Left lung (tissue), 10 donors: ENCODE results near the gene GMPPA. TPM values are rescaled to one million over a fixed set of nuclear protein-coding genes. Genes with fewer than 3 reads are reported as not detected.

Source experiments
- ATAC-seq: fragments of 200-7000 bp; cut with Tn5 transposase; one replicate; pipeline ENCODE4 v1.9.1; 2020; ENCODE audit warnings: moderate library complexity
- DNase-seq, 4 donors: peaks; one replicate each; pipeline ENCODE4 v3.0.0-alpha.2; 2013 to 2020
- H3K27ac ChIP-seq, 2 donors: fragments of 200-600 bp; sonication (generic) in 1 of 2; one replicate each; pipeline versions ENCODE4 v1.5.0 to v1.8.0; 2020 to 2021
- H3K27me3 ChIP-seq, 2 donors: fragments of 200-600 bp; sonication (generic) in 1 of 2; one replicate each; pipeline versions ENCODE4 v1.5.0 to v1.8.0; 2020 to 2021
- H3K36me3 ChIP-seq, 2 donors: fragments of 200-600 bp; sonication (generic) in 1 of 2; one replicate each; pipeline versions ENCODE4 v1.5.0 to v1.8.0; 2020 to 2021
- H3K4me1 ChIP-seq, 2 donors: fragments of 200-600 bp; one replicate each; pipeline ENCODE4 v1.8.0; 2021
- H3K4me3 ChIP-seq, 2 donors: fragments of 200-600 bp; sonication (generic) in 1 of 2; one replicate each; pipeline versions ENCODE4 v1.5.0 to v1.8.0; 2020 to 2021; ENCODE audit warnings: mild to moderate bottlenecking in 1 of 2
- H3K9me3 ChIP-seq, 2 donors: fragments of 200-600 bp; sonication (generic) in 1 of 2; one replicate each; pipeline versions ENCODE4 v1.5.0 to v1.8.0; 2020 to 2021
- CTCF ChIP-seq, 2 donors: fragments of 200-600 bp; sonication (generic) in 1 of 2; IDR thresholded peaks; one replicate each; pipeline versions ENCODE4 v1.5.0 to v1.8.0; 2021; ENCODE audit warnings: antibody characterized with exemption in 2 of 2
- intact Hi-C, 2 donors: fragments of 100-400 bp; cut with DNase I; formaldehyde crosslinking; loops; one replicate each; pipeline versions ENCODE4 v1.11.2 to v1.14.2; 2022
- polyA plus RNA-seq, 6 donors: library from polyadenylated mRNA; unstranded; fragments of 120-200 nt; gene quantifications; one replicate each; pipeline ENCODE4 v1.2.1, GENCODE V29; 2013; ENCODE audit not compliant: insufficient read length in 6 of 6
- total RNA-seq, 2 donors: library from RNA; stranded (reverse); fragmentation: NEBNext Ultra II Directional; extraction: Animal tissue kit (Norgen Biotek cat#: 25700); gene quantifications; one replicate each; pipeline ENCODE4 v1.2.1, GENCODE V29; 2021
- donor health status: DM: no; HTN: yes; CAD: no.
- donor health status: DM: no; HTN: no; CAD: no.

The GMPPA gene
- total and polyA plus RNA-seq, 8 donors = 20.6 to 50.1 (median 25.4) TPM

- H3K36me3 ChIP-seq = peaks cover 0 to 64% of the 10 kb centered on the region in 2 donors
- H3K4me3 ChIP-seq = no peak overlapping the region
- no peak for ATAC-seq
- peaks cover 0 to 2% of the 10 kb centered on the region in 2 donors for H3K27me3 ChIP-seq
- H3K27ac ChIP-seq = no peak overlapping the region
- intact Hi-C loops = no loop called here
- no peaks in the 10 kb centered on the region for H3K9me3 ChIP-seq
- no peak for TF ChIP-seq CTCF (IDR thresholded peaks at IDR 0.05)
- peaks cover 2 to 18% of the 10 kb centered on the region in 2 donors for H3K4me1 ChIP-seq
- no peak for DNase-seq
Measured at GRCh38 chr2:219502618-219503017, 3.9 kb downstream of the GMPPA start.

GRCh38 chr2:219505585-219505984, 6.9 kb downstream of the GMPPA start:
- peak in 1 of 4 donors; percentile 57 for DNase-seq
- TF ChIP-seq CTCF (IDR thresholded peaks at IDR 0.05) = no peak
- H3K27ac ChIP-seq = no peak overlapping the region
- intact Hi-C loops = no loop called here
- H3K9me3 ChIP-seq = no peaks in the 10 kb centered on the region
- peaks cover 0 to 70% of the 10 kb centered on the region in 2 donors for H3K36me3 ChIP-seq
- ATAC-seq = no peak
- H3K4me1 ChIP-seq = peaks cover 0 to 11% of the 10 kb centered on the region in 2 donors
- H3K4me3 ChIP-seq = no peak overlapping the region
- H3K27me3 ChIP-seq = peaks cover 4 to 28% of the 10 kb centered on the region in 2 donors

- intact Hi-C loops = no loop called here
- no peak for TF ChIP-seq CTCF (IDR thresholded peaks at IDR 0.05)
Measured at GRCh38 chr2:219506153-219506801, 7.6 kb downstream of the GMPPA start.

GRCh38 chr2:219506802-219507526, 8.3 kb downstream of the GMPPA start:
- intact Hi-C loops = no loop called here
- no peak for TF ChIP-seq CTCF (IDR thresholded peaks at IDR 0.05)
- DNase-seq (peak in 1 of 4 donors; percentile 72), ATAC-seq (no peak)
- Histone ChIP-seq H3K9me3 (no peaks in the 10 kb centered on the region), H3K4me1 (peaks cover 0 to 11% of the 10 kb centered on the region in 2 donors), H3K27ac (no peak overlapping the region), H3K4me3 (no peak overlapping the region), H3K27me3 (peaks cover 8 to 42% of the 10 kb centered on the region in 2 donors), H3K36me3 (peaks cover 0 to 62% of the 10 kb centered on the region in 2 donors)

More at GRCh38 chr2:219506153-219506801, 7.6 kb downstream of the GMPPA start:
- H3K36me3 ChIP-seq = peaks cover 0 to 68% of the 10 kb centered on the region in 2 donors
- H3K27me3 ChIP-seq = peaks cover 8 to 35% of the 10 kb centered on the region in 2 donors
- no peak overlapping the region for H3K27ac ChIP-seq
- H3K4me1 ChIP-seq = peaks cover 0 to 11% of the 10 kb centered on the region in 2 donors
- H3K4me3 ChIP-seq = no peak overlapping the region
- H3K9me3 ChIP-seq = no peaks in the 10 kb centered on the region
- peak in 1 of 4 donors; percentile 64 for DNase-seq
- no peak for ATAC-seq
